ENCODE results near the gene C2orf49. TPM values are rescaled to one million over a fixed set of nuclear protein-coding genes. Genes with fewer than 3 reads are reported as not detected.

Gene C2orf49
- total and polyA plus RNA-seq, 10 of the 15 experiments (the other 5 are each of a cell fraction or from before 2014, with no cell fraction given) = 7.2 to 24.2 (median 15.5) TPM

GRCh38 chr2:105317937-105318336 is 19.4 kb upstream of the C2orf49 start:
- no peak overlapping the region for H3K27ac ChIP-seq (ENCODE audit: control insufficient read depth, insufficient read depth)
- intact Hi-C loops (cut with micrococcal nuclease; ENCODE audit: unreplicated experiment) = no loop called here
- no TSS peak for BruUV-seq (replicated peaks)
- H3K9ac ChIP-seq (ENCODE audit: control insufficient read depth, insufficient read depth, low read length) = no peak overlapping the region
- ChIA-PET SMC1A (ENCODE audit: uncharacterized antibody, unreplicated experiment) (interaction anchor here (3.0 kb wide), 1 partner anchor 10 kb away, joined by 8 read pairs; no protein-coding TSS in a partner anchor), RAD21 (ENCODE audit: unreplicated experiment) (no interaction called here), CTCF (interaction anchor here (0.8 to 1.6 kb wide), 2 partner anchors 18 to 30 kb away, joined by 4 read pairs; no protein-coding TSS in a partner anchor), POLR2A (interaction anchor here (0.7 kb wide), 1 partner anchor 11 kb away, joined by 3 read pairs; no protein-coding TSS in a partner anchor)
- no peaks in the 10 kb centered on the region; the same call in 1 of the 3 replicates for H3K9me3 ChIP-seq (replicated peaks; ENCODE audit: control insufficient read depth, insufficient read depth, low read length)
- H3K36me3 ChIP-seq (ENCODE audit: control insufficient read depth in 2 of 2, insufficient read depth in 2 of 2, low read length in 1 of 2) = no peaks in the 10 kb centered on the region; a peak in 1 of 4 replicates
- peaks cover 22% of the 10 kb centered on the region for H3K4me1 ChIP-seq (ENCODE audit: control insufficient read depth, insufficient read depth, low read length)
- in situ Hi-C loops (cut with MboI) = no loop called here
- no peak overlapping the region for H3K4me3 ChIP-seq
- 98% methylated on average over 3 of the region's 3 CpGs for WGBS (ENCODE audit: insufficient coverage, insufficient replicate concordance, low lambda C conversion rate, missing lambda C conversion rate)
- H3K4me2 ChIP-seq (ENCODE audit: control insufficient read depth, insufficient read depth) = no peak overlapping the region
- ATAC-seq = no peak
- H3K27me3 ChIP-seq (replicated peaks in 1 of 2; ENCODE audit: control insufficient read depth in 2 of 2, insufficient read depth in 2 of 2, low read length in 1 of 2) = no peaks in the 10 kb centered on the region
- TF ChIP-seq, protein P1, sequence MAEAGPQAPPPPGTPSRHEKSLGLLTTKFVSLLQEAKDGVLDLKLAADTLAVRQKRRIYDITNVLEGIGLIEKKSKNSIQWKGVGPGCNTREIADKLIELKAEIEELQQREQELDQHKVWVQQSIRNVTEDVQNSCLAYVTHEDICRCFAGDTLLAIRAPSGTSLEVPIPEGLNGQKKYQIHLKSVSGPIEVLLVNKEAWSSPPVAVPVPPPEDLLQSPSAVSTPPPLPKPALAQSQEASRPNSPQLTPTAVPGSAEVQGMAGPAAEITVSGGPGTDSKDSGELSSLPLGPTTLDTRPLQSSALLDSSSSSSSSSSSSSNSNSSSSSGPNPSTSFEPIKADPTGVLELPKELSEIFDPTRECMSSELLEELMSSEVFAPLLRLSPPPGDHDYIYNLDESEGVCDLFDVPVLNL (IDR thresholded peaks at IDR 0.05; ENCODE audit: low read depth, low read length) = no peak
- TF ChIP-seq, protein P2, sequence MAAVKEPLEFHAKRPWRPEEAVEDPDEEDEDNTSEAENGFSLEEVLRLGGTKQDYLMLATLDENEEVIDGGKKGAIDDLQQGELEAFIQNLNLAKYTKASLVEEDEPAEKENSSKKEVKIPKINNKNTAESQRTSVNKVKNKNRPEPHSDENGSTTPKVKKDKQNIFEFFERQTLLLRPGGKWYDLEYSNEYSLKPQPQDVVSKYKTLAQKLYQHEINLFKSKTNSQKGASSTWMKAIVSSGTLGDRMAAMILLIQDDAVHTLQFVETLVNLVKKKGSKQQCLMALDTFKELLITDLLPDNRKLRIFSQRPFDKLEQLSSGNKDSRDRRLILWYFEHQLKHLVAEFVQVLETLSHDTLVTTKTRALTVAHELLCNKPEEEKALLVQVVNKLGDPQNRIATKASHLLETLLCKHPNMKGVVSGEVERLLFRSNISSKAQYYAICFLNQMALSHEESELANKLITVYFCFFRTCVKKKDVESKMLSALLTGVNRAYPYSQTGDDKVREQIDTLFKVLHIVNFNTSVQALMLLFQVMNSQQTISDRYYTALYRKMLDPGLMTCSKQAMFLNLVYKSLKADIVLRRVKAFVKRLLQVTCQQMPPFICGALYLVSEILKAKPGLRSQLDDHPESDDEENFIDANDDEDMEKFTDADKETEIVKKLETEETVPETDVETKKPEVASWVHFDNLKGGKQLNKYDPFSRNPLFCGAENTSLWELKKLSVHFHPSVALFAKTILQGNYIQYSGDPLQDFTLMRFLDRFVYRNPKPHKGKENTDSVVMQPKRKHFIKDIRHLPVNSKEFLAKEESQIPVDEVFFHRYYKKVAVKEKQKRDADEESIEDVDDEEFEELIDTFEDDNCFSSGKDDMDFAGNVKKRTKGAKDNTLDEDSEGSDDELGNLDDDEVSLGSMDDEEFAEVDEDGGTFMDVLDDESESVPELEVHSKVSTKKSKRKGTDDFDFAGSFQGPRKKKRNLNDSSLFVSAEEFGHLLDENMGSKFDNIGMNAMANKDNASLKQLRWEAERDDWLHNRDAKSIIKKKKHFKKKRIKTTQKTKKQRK (IDR thresholded peaks at IDR 0.05; ENCODE audit: low read depth, low read length) = no peak
- TF ChIP-seq ZNF592 (IDR thresholded peaks at IDR 0.05) = no peak
- TF ChIP-seq FOXK2 (IDR thresholded peaks at IDR 0.05) = no peak
- TF ChIP-seq EP300 (IDR thresholded peaks at IDR 0.05; ENCODE audit: borderline replicate concordance in 1 of 2, control insufficient read depth in 1 of 2, low read depth in 2 of 2, low read length in 2 of 2) = no peak
- no peak for TF ChIP-seq CREB1 (IDR thresholded peaks at IDR 0.05; ENCODE audit: low read depth)
- TF ChIP-seq NRF1 (conservative IDR thresholded peaks at IDR 0.05; ENCODE audit: low read depth, low read length) = no peak
- no peak for TF ChIP-seq POLR2AphosphoS2 (IDR thresholded peaks at IDR 0.05; ENCODE audit: low read depth, low read length)
- no peak for TF ChIP-seq POU2F2 (IDR thresholded peaks at IDR 0.05; ENCODE audit: borderline replicate concordance, low read depth, low read length)
- no peak for TF ChIP-seq KDM1A (IDR thresholded peaks at IDR 0.05; ENCODE audit: borderline replicate concordance)
- no peak for FAIRE-seq
- H2AFZ ChIP-seq (ENCODE audit: control insufficient read depth, low read depth, low read length) = no peak overlapping the region
- H3K79me2 ChIP-seq (ENCODE audit: control insufficient read depth, insufficient read depth, low read length) = peaks cover 71% of the 10 kb centered on the region
- DNase-seq (ENCODE audit: low read depth, low spot score) = no peak
- H4K20me1 ChIP-seq (ENCODE audit: control insufficient read depth, insufficient read depth) = no peaks in the 10 kb centered on the region

All from GM12878 (cell line).